AG10803 (cell line): ENCODE measurements around the gene MRPL11.
"Not testable (repeated sequence)": the region's sequence is repeated elsewhere in the genome, so short reads cannot be mapped to it uniquely, and the experiment has no call there.

Experiments
- DNase-seq: peaks from one replicate; pipeline ENCODE4 v3.0.0; 2010; ENCODE audit warnings: low read depth
- H3K4me3 ChIP-seq: 2 replicates; pipeline ENCODE4 v1.5.1; 2011; ENCODE audit warnings: mild to moderate bottlenecking, low read length, control low read depth
- CTCF ChIP-seq: conservative IDR thresholded peaks from 2 replicates; pipeline ENCODE4 v1.5.1; 2011; ENCODE audit warnings: mild to moderate bottlenecking, low read length, control low read depth, inconsistent platforms

The MRPL11 gene

GRCh38 chr11:66466225-66467033 lies 27.8 kb upstream of the MRPL11 start, which contains the start of gene PELI3:
Gene PELI3, plus strand, starts transcription at chr11:66466905. Its CDS starts 1,224 bp downstream, at chr11:66468129.
- TF ChIP-seq CTCF, result no peak
- peak within 1 kb of the TSS; percentile 73 for H3K4me3 ChIP-seq

GRCh38 chr11:66465373-66466224 lies 27.0 kb upstream of the MRPL11 start:
- no peak for DNase-seq
- H3K4me3 ChIP-seq, result peak overlapping the region; percentile 73
- no peak for TF ChIP-seq CTCF

More at GRCh38 chr11:66466225-66467033, 27.8 kb upstream of the MRPL11 start, which contains the start of gene PELI3:
- peak; percentile 85 for DNase-seq

- H3K4me3 ChIP-seq, result no peak overlapping the region
- TF ChIP-seq CTCF, result no peak
- no peak for DNase-seq
Measured at GRCh38 chr11:66464916-66465315, 26.3 kb upstream of the MRPL11 start.

- DNase-seq, H3K4me3 ChIP-seq: not testable (repeated sequence)
Measured at GRCh38 chr11:66464116-66464515, 25.5 kb upstream of the MRPL11 start.

DNA sequence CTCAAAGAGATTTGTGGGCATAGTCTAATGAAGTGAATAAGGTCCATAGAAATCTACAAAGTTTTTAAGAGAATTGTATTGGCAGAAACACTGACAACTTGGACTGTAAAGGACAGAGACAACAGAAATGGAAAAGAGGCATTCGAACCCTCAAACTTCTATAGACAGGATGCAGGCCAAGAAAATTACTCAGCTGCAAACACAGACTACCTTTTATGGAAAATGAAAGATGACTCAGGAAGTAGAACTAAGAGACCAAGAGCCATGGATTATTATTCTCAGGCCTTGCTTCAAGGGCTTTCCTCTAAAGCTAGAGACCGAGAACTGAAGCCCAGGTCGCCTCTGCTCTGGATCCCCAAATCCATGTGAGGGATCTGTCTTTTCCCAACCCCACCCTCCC lies 24.3 kb upstream of the MRPL11 start:
- DNase-seq, result no peak
- TF ChIP-seq CTCF, result no peak

GRCh38 chr11:66462010-66462409 lies 23.4 kb upstream of the MRPL11 start:
- H3K4me3 ChIP-seq, result no peak overlapping the region
- no peak for DNase-seq
- TF ChIP-seq CTCF, result no peak

More for the DNA sequence above, 24.3 kb upstream of the MRPL11 start:
- no peak overlapping the region for H3K4me3 ChIP-seq

DNA sequence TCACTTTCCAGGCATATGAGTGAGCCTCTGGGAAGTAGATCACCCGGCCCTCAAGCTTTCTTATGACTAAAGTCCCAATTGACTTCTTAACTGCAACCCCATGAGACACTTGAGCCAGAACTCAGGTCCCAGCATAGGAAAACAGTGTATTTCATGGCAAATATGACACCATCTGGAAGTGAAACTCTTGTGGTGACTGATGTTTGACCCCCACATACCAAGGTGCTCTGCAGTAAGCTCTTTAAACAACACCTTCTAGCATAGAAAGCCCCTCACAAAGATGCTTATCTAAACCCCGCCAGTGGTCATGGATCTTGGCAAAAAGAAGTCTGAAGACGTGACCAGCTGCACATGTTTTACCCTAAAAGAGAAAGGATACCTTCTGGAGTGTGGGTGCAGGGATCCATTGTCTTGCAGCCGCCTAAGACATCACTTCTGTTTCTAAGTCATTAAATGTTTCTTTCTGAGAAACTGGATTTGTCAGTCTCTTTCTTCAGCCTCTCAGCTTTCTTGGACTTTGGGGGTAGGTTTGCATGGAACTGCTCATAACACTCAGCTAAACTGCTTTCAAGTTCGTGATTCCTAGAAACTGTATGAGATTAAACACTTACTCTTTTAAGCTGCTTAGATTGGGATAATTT lies 20.6 kb upstream of the MRPL11 start:
- no peak for DNase-seq
- no peak overlapping the region for H3K4me3 ChIP-seq

More for the DNA sequence above, 20.6 kb upstream of the MRPL11 start:
- no peak for TF ChIP-seq CTCF
